SH-SY5Y (cell line): ENCODE data around the gene GPR18.

ENCODE experiments used
- GATA2 ChIP-seq: IDR thresholded peaks from 2 replicates; pipeline ENCODE4 v1.6.1; 2011; ENCODE audit warnings: mild to moderate bottlenecking, low read depth, low read length
- GATA3 ChIP-seq: IDR thresholded peaks from 2 replicates; pipeline ENCODE4 v1.6.1; 2011; ENCODE audit warnings: low read depth, mild to moderate bottlenecking, low read length, moderate library complexity

DNA sequence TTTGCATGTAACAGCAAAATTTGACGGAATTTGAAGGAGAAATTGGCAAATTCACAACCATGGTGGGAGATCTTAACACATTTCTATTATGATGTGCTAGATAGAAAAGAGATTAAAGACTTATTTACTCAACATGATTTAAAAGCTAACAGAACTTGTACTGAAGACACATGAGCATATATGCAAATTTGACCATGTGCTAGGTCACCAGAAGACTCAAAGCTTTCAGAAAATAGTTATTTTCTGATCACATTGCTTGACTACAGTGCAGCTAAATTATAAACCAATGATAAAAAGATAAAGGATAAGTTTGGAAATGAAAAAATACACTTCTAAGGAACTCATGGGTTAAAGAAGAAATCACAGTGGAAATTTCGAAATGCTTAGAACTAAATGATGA is 39.9 kb upstream of the GPR18 start:
- TF ChIP-seq GATA3 (no peak), GATA2 (no peak)
